Heart left ventricle (tissue), 13 donors: ENCODE results near the gene MEX3C.

ENCODE experiments used
- POLR2A ChIP-seq, 2 donors: fragments of 450-650 bp; IDR thresholded peaks; one replicate each; pipeline ENCODE4 v1.6.1; 2017; ENCODE audit warnings: antibody characterized with exemption in 2 of 2, mild to moderate bottlenecking in 2 of 2, moderate library complexity in 2 of 2
- TF ChIP-seq, protein P1 (sequence below), 12 donors: fragments of 200-600 bp; sonication (generic) in 4 of 12; IDR thresholded peaks; one replicate each; pipeline versions ENCODE4 v1.5.0 to v1.8.0; 2018 to 2022; ENCODE audit warnings: antibody characterized with exemption in 12 of 12, mild to moderate bottlenecking in 5 of 12
- donor health status: ischemic (EF 13 %, LVEDD 7.1; RV severe dilation, severe dysfunction).
- donor health status: DM: no; HTN: yes; CAD: no.
- donor health status: DM: no; HTN: no; CAD: no.
- donor health status: ischemic (EF 25% LVEDD 6.9; RV normal size, moderate dysfunction).
- donor health status: ischemic (EF 25% LVEDD 5.7; RV mildly dilated, moderate dysfunction).
- donor health status: ischemic (EF 35%, LVEDD 5.7; RV mildly dilated, moderate dysfunction).
- donor health status: nonischemic (EF 11% LVEDD 7.7; RV severe dilation, severe dysfunction).
- donor health status: DM: yes; HTN: yes; CAD: no.
- donor health status: PGD.
- donor health status: ischemic (EF 29% LVEDD 5.4; RV normal size, mild dysfunction).
- donor health status: nonischemic (EF 23%, LVEDD 6.1; RV moderate dilation, normal function).

DNA sequence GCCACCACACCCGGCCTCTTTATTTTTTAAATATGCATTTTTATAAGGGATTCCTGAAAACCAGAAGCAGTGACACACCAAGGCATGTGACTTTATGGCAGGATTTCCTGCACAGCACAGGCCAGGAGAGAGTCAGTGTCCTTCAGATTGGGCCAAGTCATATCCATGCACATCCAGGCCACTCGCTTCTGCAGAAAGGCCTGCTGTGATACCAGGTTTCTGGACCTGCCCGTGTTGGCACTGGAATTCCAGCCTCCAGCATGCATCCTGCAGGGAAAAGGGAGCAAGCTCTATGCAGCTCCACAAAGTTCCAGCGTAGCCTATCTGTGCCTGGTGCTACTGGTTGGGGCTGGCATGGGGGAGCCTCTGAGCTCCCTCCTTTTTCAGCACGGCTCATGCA lies 36.8 kb downstream of the MEX3C start:
- TF ChIP-seq, protein P1, sequence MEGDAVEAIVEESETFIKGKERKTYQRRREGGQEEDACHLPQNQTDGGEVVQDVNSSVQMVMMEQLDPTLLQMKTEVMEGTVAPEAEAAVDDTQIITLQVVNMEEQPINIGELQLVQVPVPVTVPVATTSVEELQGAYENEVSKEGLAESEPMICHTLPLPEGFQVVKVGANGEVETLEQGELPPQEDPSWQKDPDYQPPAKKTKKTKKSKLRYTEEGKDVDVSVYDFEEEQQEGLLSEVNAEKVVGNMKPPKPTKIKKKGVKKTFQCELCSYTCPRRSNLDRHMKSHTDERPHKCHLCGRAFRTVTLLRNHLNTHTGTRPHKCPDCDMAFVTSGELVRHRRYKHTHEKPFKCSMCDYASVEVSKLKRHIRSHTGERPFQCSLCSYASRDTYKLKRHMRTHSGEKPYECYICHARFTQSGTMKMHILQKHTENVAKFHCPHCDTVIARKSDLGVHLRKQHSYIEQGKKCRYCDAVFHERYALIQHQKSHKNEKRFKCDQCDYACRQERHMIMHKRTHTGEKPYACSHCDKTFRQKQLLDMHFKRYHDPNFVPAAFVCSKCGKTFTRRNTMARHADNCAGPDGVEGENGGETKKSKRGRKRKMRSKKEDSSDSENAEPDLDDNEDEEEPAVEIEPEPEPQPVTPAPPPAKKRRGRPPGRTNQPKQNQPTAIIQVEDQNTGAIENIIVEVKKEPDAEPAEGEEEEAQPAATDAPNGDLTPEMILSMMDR (IDR thresholded peaks at IDR 0.05), result no peak
- no peak for TF ChIP-seq POLR2A (IDR thresholded peaks at IDR 0.05)
